HG03571 (cell line): ENCODE results near the gene POU2AF2.
A peak's percentile ranks its signal among the peaks of the same experiment; 100 is the strongest.
"Not testable (repeated sequence)": the region's sequence is repeated elsewhere in the genome, so short reads cannot be mapped to it uniquely, and the experiment has no call there.

ENCODE experiments used
- ATAC-seq: cut with Tn5 transposase; IDR thresholded peaks from one replicate; pipeline ENCODE4 v1.9.1; 2021; ENCODE audit not compliant: unreplicated experiment

The POU2AF2 gene

DNA sequence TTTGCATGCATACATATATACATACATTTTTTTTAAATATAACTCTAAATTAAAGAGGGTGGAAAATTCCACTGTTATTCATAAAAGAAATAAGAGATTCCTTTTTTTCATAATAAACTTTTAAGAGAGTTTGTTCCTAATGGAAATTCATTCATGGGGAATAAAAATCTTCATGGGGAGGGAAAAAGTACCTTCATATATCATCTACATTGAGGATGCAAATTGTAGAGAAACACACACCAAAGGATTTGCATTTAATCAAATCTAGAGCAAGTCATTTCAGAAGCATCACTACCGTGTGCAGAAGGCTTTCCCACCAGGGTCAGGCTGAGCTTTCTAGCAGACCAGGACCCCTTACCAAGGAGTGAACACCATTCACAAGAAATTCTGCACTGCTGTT, at the start of gene POU2AF2:
Gene POU2AF2 (plus strand): TSS at position 301 of the 400 bp plus-strand sequence. CDS start 129 bp downstream, outside the sequence.
- no peak for ATAC-seq

- no peak for ATAC-seq
Observed at GRCh38 chr11:111200010-111200534, 45.5 kb upstream of the POU2AF2 start.

DNA sequence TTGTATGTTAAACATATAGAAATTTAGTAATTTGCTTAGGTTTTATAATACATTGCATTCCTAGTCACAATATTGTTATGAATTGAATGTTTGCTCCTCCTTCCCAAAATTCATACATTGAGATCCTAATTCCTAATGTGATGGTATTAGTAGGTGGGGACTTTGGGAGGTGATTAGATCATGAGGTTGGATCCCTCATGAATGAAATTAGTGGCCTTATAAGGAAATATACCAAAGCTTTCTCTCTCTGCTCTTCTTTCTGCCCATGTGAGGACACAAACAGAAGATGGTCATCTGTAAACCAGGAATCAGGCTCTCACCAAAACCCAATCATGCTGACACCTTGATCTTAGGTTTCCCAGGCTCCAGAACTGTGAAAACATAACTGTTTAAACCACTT, 41.3 kb upstream of the POU2AF2 start:
- no peak for ATAC-seq

DNA sequence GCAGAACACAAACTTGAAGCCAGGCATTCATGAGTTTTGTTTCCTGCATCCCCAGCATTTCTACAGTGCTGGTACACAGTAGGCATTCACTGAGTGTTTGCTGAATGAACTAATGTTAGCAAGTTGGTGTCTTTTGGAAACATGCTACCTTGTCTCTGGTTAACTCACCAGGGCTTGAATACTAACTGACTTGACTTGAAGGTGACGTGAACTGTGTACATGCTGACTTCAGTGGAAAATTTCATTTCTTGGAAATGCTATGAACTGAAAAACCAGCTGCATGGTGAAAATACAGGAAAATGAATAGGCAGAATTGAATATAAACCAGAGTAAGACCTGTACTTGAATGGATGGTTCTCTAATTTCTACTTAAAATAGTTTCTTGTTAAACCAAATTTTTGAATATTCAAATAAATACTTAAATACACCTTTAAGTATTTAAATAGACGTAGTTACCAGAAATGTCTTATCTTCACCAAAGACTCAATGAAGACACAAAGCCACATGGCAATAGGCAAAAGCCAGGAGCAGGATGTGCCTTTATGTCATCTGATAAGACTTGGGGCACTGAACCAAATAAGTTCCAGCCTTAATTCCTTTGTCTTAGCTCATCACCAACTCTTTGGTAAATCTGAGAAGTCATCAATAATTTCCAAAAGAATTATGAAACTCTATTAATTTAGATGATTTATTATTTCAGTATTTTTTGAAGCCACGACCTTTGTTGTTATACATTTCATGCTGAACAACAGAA, 39.7 kb upstream of the POU2AF2 start:
- no peak for ATAC-seq

GRCh38 chr11:111206472-111206871, 39.1 kb upstream of the POU2AF2 start:
- no peak for ATAC-seq

DNA sequence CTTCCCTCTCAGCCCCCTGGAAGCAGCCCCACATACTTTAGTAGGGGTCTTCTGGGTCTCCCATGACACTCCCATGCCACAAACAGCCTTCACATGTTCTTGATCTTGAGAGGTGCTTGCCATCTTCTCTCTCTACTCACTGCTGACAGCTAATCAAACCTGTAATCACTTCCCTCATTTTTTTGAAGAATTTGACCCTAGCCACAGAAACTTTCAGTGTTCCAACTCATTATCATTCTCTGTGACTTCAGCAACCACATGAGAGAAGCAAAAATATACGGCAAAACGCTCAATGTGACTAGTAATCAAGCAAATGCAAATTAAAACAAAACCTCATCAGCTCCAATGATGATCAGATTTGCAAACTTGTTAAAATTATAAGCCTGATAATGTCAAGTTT, 38.3 kb upstream of the POU2AF2 start:
- no peak for ATAC-seq

DNA sequence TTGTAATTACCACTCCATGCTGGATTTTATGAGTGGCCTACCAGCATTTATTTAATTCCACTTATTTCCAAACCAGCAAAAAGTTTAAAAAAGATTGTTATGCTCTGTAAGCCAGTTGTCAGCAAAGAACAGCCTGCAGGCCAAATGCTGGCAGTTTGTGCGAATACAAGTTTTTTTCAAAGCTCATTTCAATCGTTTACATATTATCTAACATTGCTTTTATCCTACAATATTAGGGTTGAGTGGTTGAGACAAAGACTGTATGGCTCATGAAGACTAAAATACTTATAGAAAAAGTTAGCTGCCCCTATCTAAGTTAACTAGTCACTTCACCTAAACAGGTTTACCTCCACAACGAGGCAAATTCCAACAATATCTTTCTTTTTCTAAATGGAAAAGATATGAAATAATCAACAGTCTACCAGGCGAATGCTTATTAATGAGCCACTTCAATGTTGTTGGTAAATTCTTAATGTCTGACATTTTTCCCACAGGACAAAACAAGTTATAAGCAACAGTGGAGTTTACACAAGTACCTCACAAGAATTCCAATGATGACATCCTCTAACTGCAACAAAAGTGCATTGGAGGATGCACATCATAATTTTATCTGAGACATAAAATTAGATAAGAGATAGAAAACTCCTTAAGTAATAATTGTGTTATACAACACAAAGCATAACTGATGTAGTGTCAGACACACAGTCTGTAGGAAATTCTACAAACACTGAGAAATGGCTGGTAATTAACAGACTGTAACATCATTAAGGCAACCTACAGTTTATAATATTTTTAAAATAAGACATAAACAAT, 35.8 kb upstream of the POU2AF2 start:
- ATAC-seq = no peak

DNA sequence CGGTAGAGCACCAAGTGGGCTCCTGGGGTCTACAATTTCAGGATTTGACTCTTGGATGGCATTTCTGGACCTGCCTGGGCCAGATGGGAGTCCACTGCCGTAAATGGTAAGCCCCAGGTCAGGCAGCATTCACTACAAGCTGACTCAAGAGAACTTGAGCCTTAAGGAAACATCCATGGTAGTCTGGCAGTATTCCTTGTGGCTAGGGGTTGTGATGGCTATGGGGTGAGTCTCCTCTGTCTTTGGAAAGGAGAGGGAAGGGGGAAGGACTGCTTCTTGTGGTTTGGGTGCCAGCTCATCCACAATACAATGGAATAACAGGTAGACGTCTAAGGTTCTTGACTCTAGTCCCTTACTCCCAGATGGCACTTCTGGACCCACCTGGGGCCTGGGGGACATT, 32.3 kb upstream of the POU2AF2 start:
- no peak for ATAC-seq

- no peak for ATAC-seq
Observed at GRCh38 chr11:111220721-111221120, 24.8 kb upstream of the POU2AF2 start.

DNA sequence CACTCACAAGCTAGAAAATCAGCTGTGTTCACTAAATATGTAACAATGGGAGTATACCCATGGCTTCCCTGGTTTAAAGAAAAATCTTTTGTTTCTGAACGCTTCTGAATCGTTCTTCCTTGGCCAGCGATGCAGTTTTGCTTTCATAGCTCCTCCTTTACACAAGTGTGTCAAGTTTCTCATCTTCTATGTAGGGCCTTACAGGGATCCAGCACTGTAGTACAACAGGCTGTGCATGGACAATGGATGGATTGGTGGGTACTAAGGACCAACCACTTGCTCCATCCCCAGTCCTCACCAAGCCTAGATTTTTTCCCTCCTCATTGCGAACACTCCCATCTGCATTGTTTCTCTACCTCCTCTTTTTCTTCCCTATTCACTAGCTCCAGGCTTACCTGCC, 24.3 kb upstream of the POU2AF2 start:
- ATAC-seq = no peak

DNA sequence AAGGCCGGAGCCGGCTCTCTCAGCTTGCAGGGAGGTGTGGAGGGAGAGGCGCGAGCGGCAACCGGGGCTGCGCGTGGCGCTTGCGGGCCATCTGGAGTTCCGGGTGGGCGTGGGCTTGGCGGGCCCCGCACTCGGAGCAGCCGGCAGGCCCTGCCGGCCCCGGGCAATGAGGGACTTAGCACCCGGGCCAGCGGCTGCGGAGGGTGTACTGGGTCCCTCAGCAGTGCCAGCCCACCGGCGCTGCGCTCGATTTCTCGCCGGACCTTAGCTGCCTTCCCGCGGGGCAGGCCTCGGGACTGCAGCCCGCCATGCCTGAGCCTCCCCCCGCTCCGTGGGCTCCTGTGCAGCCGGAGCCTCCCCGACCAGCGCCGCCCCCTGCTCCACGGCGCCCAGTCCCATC, 23.6 kb upstream of the POU2AF2 start:
- ATAC-seq = not testable (repeated sequence)

- ATAC-seq = not testable (repeated sequence)
Observed at GRCh38 chr11:111222821-111223455, 22.6 kb upstream of the POU2AF2 start.

- no peak for ATAC-seq
Observed at GRCh38 chr11:111225881-111226280, 19.6 kb upstream of the POU2AF2 start.

GRCh38 chr11:111229604-111230003, 15.9 kb upstream of the POU2AF2 start:
- no peak for ATAC-seq

DNA sequence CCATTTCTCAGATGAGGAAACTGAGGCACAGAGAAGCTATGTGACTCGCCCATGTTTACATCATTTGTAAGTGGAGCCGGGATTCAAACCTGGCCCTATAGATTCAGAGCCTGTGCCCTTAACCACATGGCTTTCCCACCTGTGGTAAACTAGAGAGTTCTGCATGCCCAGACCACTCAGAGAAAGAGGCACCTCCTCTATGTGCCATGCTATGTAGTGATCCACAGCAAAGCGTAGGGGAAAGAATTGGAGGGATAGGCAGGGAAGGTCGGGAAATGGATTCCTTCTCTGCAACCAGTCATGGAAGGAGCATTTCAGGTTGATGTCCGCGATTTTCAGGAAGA, 15.4 kb upstream of the POU2AF2 start:
- peak; percentile 28 for ATAC-seq

DNA sequence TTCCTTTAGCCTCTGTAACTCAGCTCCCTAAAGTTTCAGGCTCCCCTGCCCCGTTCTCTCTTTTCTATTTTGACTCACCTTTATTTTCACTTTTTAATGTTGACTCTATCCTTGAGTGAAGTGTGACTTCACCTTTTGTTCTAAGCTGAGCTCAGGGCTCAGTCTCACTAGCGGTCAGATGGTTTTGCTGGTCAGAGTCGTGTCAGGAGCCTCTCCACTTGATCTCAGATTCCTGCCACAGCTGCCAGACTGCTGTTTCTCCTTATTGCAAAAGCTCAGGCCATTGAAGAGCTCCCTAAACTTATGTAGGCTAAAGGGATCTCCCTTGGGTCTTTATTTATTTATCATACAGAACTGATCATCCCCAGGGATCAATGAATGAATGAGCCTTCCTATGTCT, 13.7 kb upstream of the POU2AF2 start:
- no peak for ATAC-seq

DNA sequence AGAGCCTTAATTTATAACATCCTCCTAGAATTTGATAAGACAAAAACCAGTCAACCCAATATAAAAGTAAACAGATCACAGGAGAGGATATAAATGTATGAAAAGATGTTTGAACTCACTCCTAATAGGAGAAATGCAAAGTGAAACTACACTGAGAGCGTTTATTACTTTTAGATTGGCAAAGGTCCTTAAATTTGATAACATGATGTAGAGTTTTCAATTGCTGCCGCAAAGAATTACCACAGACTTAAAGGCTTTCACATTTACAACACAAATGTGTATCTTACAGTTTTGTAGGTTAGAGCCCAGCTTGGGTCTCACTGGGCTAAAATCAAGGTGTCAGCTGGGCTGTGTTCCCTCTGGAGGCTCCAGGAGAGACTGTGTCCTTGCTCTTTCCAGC, 9.1 kb upstream of the POU2AF2 start:
- ATAC-seq = no peak

GRCh38 chr11:111237926-111238325, 7.6 kb upstream of the POU2AF2 start:
- ATAC-seq = no peak

GRCh38 chr11:111246956-111247355, 1.4 kb downstream of the POU2AF2 start:
- ATAC-seq = no peak

- ATAC-seq = no peak
Observed at GRCh38 chr11:111250936-111251335, 5.4 kb downstream of the POU2AF2 start.

- ATAC-seq = no peak
Observed at GRCh38 chr11:111253131-111253530, 7.6 kb downstream of the POU2AF2 start.

DNA sequence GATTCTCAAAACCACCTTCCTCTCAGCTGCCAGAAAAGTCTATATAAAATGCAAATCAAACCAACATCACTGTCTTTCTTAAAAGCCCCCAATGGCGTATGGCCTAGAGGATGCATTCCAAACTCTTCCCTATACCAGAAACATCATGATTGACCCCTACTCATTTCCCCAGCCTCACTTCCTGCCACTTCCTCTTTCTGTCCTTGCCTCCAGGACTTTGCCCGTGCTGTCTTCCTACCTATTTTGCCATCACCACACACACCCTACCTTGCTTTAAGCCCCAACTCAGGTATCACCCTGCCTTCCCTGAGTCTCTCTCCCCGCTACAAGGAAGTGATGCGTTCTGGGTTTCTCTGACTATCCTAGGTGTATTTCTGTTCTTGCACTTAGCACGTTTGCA, 8.1 kb downstream of the POU2AF2 start:
- ATAC-seq = no peak
